ENCODE data around the gene KIFAP3. TPM values are rescaled to one million over a fixed set of nuclear protein-coding genes. Genes with fewer than 3 reads are reported as not detected.
A peak's percentile ranks its signal among the peaks of the same experiment; 100 is the strongest.

The KIFAP3 gene
- total and polyA plus RNA-seq, 12 donors: 16.5 to 84.0 (median 54.0) TPM

DNA sequence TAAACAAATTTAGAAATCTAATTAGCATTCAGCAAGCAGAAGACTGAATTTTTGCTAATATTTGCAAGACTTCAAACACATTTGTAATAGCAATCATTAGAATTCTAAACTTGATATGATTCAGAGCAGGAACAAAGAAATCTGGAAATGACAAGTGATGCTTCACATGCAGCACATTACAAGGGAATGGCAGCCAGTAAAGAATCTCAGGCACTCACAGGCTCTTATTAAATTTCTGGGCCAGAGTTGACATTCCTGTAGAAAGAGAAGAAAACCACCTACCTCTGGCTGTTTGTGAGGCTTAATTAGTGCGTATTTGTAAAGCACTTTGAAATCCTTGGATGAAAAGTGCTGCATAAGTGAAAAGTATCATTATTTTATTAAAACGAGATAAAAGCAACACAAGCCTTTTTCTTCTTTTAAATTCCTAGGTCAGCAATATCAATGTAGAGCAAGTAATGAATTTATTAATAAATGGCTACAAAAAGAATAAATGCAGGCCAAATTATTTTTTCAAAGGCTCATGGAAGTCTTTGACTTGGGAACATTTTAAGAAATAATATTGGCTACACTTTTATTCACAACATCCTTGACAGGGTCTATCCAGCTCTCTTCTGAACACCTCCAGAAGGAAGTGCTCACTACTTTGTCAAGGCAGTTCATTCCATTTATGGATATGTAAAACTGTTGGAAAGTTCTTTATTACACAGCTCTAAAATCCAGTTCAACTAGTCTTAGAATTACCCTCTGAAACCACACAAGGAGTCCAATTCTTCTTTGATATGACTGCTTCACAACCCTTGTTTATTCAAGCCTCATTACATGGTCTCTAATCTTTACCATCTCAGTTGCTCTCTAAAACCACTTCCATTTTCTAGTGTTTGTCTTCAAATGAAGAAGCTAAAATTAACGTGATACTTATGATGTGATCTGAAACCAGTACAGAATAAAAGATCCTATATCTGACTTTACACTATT is 148.7 kb downstream of the KIFAP3 start:
- TF ChIP-seq CTCF (IDR thresholded peaks at IDR 0.05): no peak
- no peak for DNase-seq
- Histone ChIP-seq H3K27me3 (no peaks in the 10 kb centered on the region), H3K4me1 (peaks cover 0 to 14% (median 0%) of the 10 kb centered on the region in 9 donors), H3K27ac (peak overlapping the region in 5 of 10 donors; percentile 5 to 63 (median 33)), H3K9me3 (no peaks in the 10 kb centered on the region), H3K36me3 (peaks cover 0 to 20% (median 0%) of the 10 kb centered on the region in 9 donors), H3K4me3 (no peak overlapping the region)
- intact Hi-C loops (cut with DNase I): loop anchor here in 4 of 10 donors (5.0 to 10.0 kb wide), 6 partner anchors 149 to 1009 kb away; partner anchors contain the start of genes KIFAP3 (in 1 of the 4) and MROH9 (in 1 of the 4)
- peak in 3 of 8 donors; percentile 59 to 64 (median 64) for ATAC-seq
- WGBS, 2 donors: 60 to 70% methylated on average over 3 of the region's 3 CpGs

DNA sequence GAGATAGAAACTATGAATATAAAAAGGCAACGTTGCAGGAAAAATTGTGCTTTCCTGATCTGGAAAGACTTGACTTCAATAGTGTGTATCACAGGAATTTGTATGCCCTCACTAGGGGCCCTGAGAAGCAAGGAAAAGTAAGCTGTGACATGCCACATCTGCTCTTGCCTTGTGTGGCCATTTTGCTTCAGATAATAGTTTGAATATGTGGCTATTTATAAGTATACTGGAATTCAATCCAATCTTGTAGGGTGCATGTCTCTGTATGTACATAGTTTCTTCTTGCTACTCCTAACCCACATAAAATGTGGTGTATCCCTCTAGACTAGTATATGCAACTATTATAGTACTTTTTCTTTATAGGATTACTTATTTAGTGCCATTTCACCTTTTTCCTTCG is 149.7 kb downstream of the KIFAP3 start:
- Histone ChIP-seq H3K36me3 (peaks cover 0 to 30% (median 6%) of the 10 kb centered on the region in 9 donors), H3K27me3 (no peaks in the 10 kb centered on the region), H3K27ac (peak overlapping the region in 5 of 10 donors; percentile 5 to 63 (median 22)), H3K4me1 (peaks cover 0 to 14% (median 0%) of the 10 kb centered on the region in 9 donors), H3K4me3 (no peak overlapping the region), H3K9me3 (no peaks in the 10 kb centered on the region)
- DNase-seq (no peak), ATAC-seq (peak in 4 of 8 donors; percentile 27 to 71 (median 39))
- intact Hi-C loops (cut with DNase I): loop anchor here in 4 of 10 donors (5.0 to 10.0 kb wide), 6 partner anchors 150 to 1010 kb away; partner anchors contain the start of genes KIFAP3 (in 1 of the 4) and MROH9 (in 1 of the 4)
- no peak for TF ChIP-seq CTCF (IDR thresholded peaks at IDR 0.05)
- 49 to 53% methylated on average over 2 of the region's 2 CpGs for WGBS, 2 donors

- peaks cover 0 to 14% (median 0%) of the 10 kb centered on the region in 9 donors for H3K4me1 ChIP-seq
- peak overlapping the region in 3 of 10 donors; percentile 22 to 63 (median 33) for H3K27ac ChIP-seq
- TF ChIP-seq CTCF (IDR thresholded peaks at IDR 0.05): no peak
- peaks cover 0 to 38% (median 10%) of the 10 kb centered on the region in 9 donors for H3K36me3 ChIP-seq
- intact Hi-C loops (cut with DNase I): loop anchor here in 3 of 10 donors (10.0 kb wide), 4 partner anchors 151 to 1011 kb away; partner anchors contain the start of genes KIFAP3 (in 1 of the 3) and MROH9 (in 1 of the 3)
- 96 to 99% methylated on average over 2 of the region's 2 CpGs for WGBS, 2 donors
- no peak overlapping the region for H3K4me3 ChIP-seq
- ATAC-seq: no peak
- no peak for DNase-seq
- no peaks in the 10 kb centered on the region for H3K9me3 ChIP-seq
- H3K27me3 ChIP-seq: no peaks in the 10 kb centered on the region
These were observed 150.4 kb downstream of the KIFAP3 start for GRCh38 chr1:169924063-169924462.

DNA sequence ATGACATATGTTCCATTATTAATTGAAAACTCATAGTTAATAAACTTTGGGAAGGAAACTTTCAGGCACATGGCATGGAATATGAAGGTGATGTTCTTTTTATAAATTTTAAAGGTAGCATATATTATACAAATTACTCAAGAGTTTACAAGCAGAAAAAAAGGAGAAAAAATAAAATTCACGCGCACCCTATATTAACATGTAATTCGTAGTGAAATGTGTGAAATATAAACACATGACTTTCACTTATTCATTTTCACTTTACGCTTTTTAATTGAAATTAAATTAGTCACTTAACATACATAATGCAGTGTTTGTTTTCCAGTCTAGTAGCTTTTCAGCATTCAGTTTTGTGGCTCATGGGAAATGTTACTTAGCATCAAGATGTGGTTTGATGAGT is 153.4 kb downstream of the KIFAP3 start:
- Histone ChIP-seq H3K4me3 (no peak overlapping the region), H3K9me3 (no peaks in the 10 kb centered on the region), H3K36me3 (peaks cover 0 to 55% (median 12%) of the 10 kb centered on the region in 9 donors), H3K27me3 (no peaks in the 10 kb centered on the region), H3K27ac (no peak overlapping the region), H3K4me1 (peaks cover 0 to 14% (median 0%) of the 10 kb centered on the region in 9 donors)
- ATAC-seq (no peak), DNase-seq (no peak)
- 97 to 98% methylated on average over 4 of the region's 4 CpGs for WGBS, 2 donors
- intact Hi-C loops (cut with DNase I): loop anchor here in 3 of 10 donors (10.0 kb wide), 4 partner anchors 154 to 1014 kb away; partner anchors contain the start of genes KIFAP3 (in 1 of the 3) and MROH9 (in 1 of the 3)
- no peak for TF ChIP-seq CTCF (IDR thresholded peaks at IDR 0.05)
